HepG2 (cell line): ENCODE results near the gene CNNM2. TPM values are rescaled to one million over a fixed set of nuclear protein-coding genes. Genes with fewer than 3 reads are reported as not detected.

ENCODE experiments used
- ATAC-seq: fragments of 200-7000 bp; cut with Tn5 transposase; 3 replicates; pipeline ENCODE4 v1.9.1; 2020; ENCODE audit warnings: mild to moderate bottlenecking, moderate library complexity
- BruUV-seq: library from RNA; stranded (reverse); fragments of 400-500 nt; replicated peaks from 2 replicates; lab custom pipeline; 2021; lab: Mats Ljungman, UMichigan
- CTCF ChIA-PET: fragments of 300-600 bp; formaldehyde crosslinking; extraction: SDS; loops from one replicate; lab custom pipeline; 2021; ENCODE audit warnings: low total read pairs, inconsistent platforms, low intra/inter-chr PET ratio; lab: Yijun Ruan, JAX
- POLR2A ChIA-PET: fragments of 350-600 bp; sonication (Branson Sonifier 250); formaldehyde crosslinking; loops from one replicate; lab custom pipeline; 2020; ENCODE audit warnings: antibody characterized with exemption, inconsistent platforms; lab: Yijun Ruan, JAX
- DNase-seq: peaks from one replicate; pipeline ENCODE4 v3.0.0-alpha.2; 2015; ENCODE audit warnings: low spot score
- FAIRE-seq: peaks from 3 replicates; lab custom pipeline; 2011; peaks lifted over from hg19 to GRCh38; lab: Jason Lieb, UNC
- H2AFZ ChIP-seq: one replicate; pipeline ENCODE4 v1.6.1; 2011; ENCODE audit warnings: low read length, inconsistent platforms
- H3K27ac ChIP-seq: fragments of 300-600 bp; 3 replicates; pipeline ENCODE4 v1.8.0; 2011; ENCODE audit warnings: mixed run types, mild to moderate bottlenecking, mixed read lengths, low read length, inconsistent platforms; ENCODE audit not compliant: insufficient read depth; ENCODE audit errors: extremely low read length
- H3K27me3 ChIP-seq, 2 experiments: fragments of 200-600 bp in 1 of 2; 2 replicates in 1 of 2; 3 replicates in 1 of 2; pipeline versions ENCODE4 v1.6.0 to v1.8.0; 2011; ENCODE audit warnings: low read length in 2 of 2, mild to moderate bottlenecking in 2 of 2, moderate library complexity in 2 of 2, inconsistent platforms in 1 of 2; ENCODE audit not compliant: insufficient read depth in 2 of 2, control insufficient read depth in 1 of 2
- H3K36me3 ChIP-seq, 2 experiments: fragments of 200-600 bp in 1 of 2; replicated peaks in 1 of 2; 2 replicates in 1 of 2; 3 replicates in 1 of 2; pipeline versions ENCODE4 v1.5.1 to v1.8.0; 2011; ENCODE audit warnings: low read length in 2 of 2, inconsistent platforms in 1 of 2; ENCODE audit not compliant: insufficient read depth in 2 of 2, control insufficient read depth in 1 of 2
- H3K4me1 ChIP-seq: 2 replicates; pipeline ENCODE4 v1.5.1; 2012; ENCODE audit warnings: low read length, inconsistent platforms; ENCODE audit not compliant: insufficient read depth
- H3K4me2 ChIP-seq: 2 replicates; pipeline ENCODE4 v1.6.0; 2011; ENCODE audit warnings: low read depth, low read length, inconsistent platforms
- H3K4me3 ChIP-seq, 3 experiments: fragments of 200-600 bp in 1 of 3; sonication (generic), shearing (Covaris generic) in 1 of 3; replicated peaks in 1 of 3; 2 replicates each; pipeline ENCODE4 v1.5.1; 2011 to 2016; ENCODE audit warnings: low read length in 3 of 3, inconsistent platforms in 2 of 3, low read depth in 2 of 3, mild to moderate bottlenecking in 2 of 3, control low read depth in 1 of 3, mixed read lengths in 1 of 3; ENCODE audit not compliant: insufficient read depth in 1 of 3
- H3K79me2 ChIP-seq: one replicate; pipeline ENCODE4 v1.6.1; 2011; ENCODE audit warnings: low read length, inconsistent platforms; ENCODE audit not compliant: insufficient read depth
- H3K9ac ChIP-seq: 2 replicates; pipeline ENCODE4 v1.6.0; 2011; ENCODE audit warnings: mild to moderate bottlenecking, low read depth, low read length, inconsistent platforms; ENCODE audit not compliant: insufficient read depth
- H3K9me3 ChIP-seq: 2 replicates; pipeline ENCODE4 v1.5.1; 2012; ENCODE audit warnings: mild to moderate bottlenecking, low read length
- H4K20me1 ChIP-seq: 2 replicates; pipeline ENCODE4 v1.6.0; 2011; ENCODE audit warnings: inconsistent platforms, mild to moderate bottlenecking, low read length, moderate library complexity; ENCODE audit not compliant: insufficient read depth
- EZH2 ChIP-seq: conservative IDR thresholded peaks from 2 replicates; pipeline ENCODE4 v1.6.1; 2012; ENCODE audit warnings: mild to moderate bottlenecking, low read depth, low read length, moderate library complexity
- JARID2 ChIP-seq: sonication (generic); formaldehyde crosslinking; IDR thresholded peaks from 2 replicates; pipeline ENCODE4 v1.8.1; 2023; ENCODE audit warnings: missing genetic modification reagents, inconsistent platforms; ENCODE audit not compliant: insufficient replicate concordance
- KDM6A ChIP-seq: IDR thresholded peaks from 2 replicates; pipeline ENCODE4 v1.6.1; 2016; ENCODE audit warnings: low read depth
- MTA3 ChIP-seq: sonication (generic); formaldehyde crosslinking; IDR thresholded peaks from 2 replicates; pipeline ENCODE4 v1.4.0; 2020; ENCODE audit warnings: missing genetic modification reagents
- NBN ChIP-seq: fragments of 450-650 bp; conservative IDR thresholded peaks from 2 replicates; pipeline ENCODE4 v1.6.1; 2017
- NR3C1 ChIP-seq: sonication (generic); formaldehyde crosslinking; IDR thresholded peaks from 2 replicates; pipeline ENCODE4 v1.4.0; 2020; ENCODE audit warnings: missing genetic modification reagents
- PRPF4 ChIP-seq: fragments of 200-400 bp; formaldehyde crosslinking; IDR thresholded peaks from 2 replicates; pipeline ENCODE4 v1.6.1; 2016; ENCODE audit warnings: low read length, low read depth; ENCODE audit not compliant: poor library complexity, severe bottlenecking
- RCOR2 ChIP-seq: IDR thresholded peaks from 2 replicates; pipeline ENCODE4 v1.6.1; 2016; ENCODE audit warnings: missing biosample characterization, missing genetic modification reagents
- RFX5 ChIP-seq: IDR thresholded peaks from 2 replicates; pipeline ENCODE4 v1.6.1; 2011; ENCODE audit warnings: low read depth, low read length, improper control_type of control experiment
- STAG1 ChIP-seq: sonication (generic); formaldehyde crosslinking; IDR thresholded peaks from 2 replicates; pipeline ENCODE4 v1.4.0; 2020; ENCODE audit warnings: missing genetic modification reagents
- ZNF234 ChIP-seq: sonication (generic); formaldehyde crosslinking; conservative IDR thresholded peaks from 2 replicates; pipeline ENCODE4 v1.5.1; 2020; ENCODE audit warnings: mild to moderate bottlenecking, missing genetic modification reagents
- ZNF549 ChIP-seq: sonication (generic); formaldehyde crosslinking; IDR thresholded peaks from 2 replicates; pipeline ENCODE4 v1.5.0; 2020; ENCODE audit warnings: missing genetic modification reagents
- ZNF737 ChIP-seq: sonication (generic); formaldehyde crosslinking; IDR thresholded peaks from 2 replicates; pipeline ENCODE4 v1.5.0; 2020; ENCODE audit warnings: missing genetic modification reagents, mild to moderate bottlenecking, borderline replicate concordance
- ZNF775 ChIP-seq: sonication (generic); formaldehyde crosslinking; IDR thresholded peaks from 2 replicates; pipeline ENCODE4 v1.4.0; 2020; ENCODE audit warnings: missing genetic modification reagents, mild to moderate bottlenecking, moderate library complexity, borderline replicate concordance
- WGBS: methylation state at CpG from one replicate; pipeline ENCODE4 v1.1.6; 2017; ENCODE audit warnings: low lambda C conversion rate; 5-methylcytosine and 5-hydroxymethylcytosine counted together
- in situ Hi-C: cut with HindIII; loops from 2 replicates; pipeline ENCODE4 v1.10.0; 2017; ENCODE audit warnings: low pct_unique_long_range_greater_than_20kb; ENCODE audit not compliant: extremely low pct_ligation_motif_present
- intact Hi-C: fragments of 100-400 bp; cut with micrococcal nuclease; formaldehyde crosslinking; loops from one replicate; pipeline ENCODE4 v1.10.0; 2022; ENCODE audit not compliant: unreplicated experiment
- polyA plus RNA-seq, 8 experiments: library from polyadenylated mRNA; depleted of rRNA in 3 of 8; stranded (reverse) in 7 of 8; unstranded in 1 of 8; fragments of >200 nt; fragmentation: Illumina TruSeq in 4 of 8; extraction: Trizol in 4 of 8; gene quantifications; 2 replicates each; pipeline versions ENCODE4 v1.2.1 to v1.2.3, GENCODE V29; 2011 to 2016; ENCODE audit warnings: low read depth in 4 of 8, missing spikeins in 1 of 8, mixed read lengths in 1 of 8; ENCODE audit not compliant: insufficient read depth in 1 of 8
- total RNA-seq, 5 experiments: library from RNA; depleted of rRNA; stranded (reverse); fragments of >200 nt; fragmentation: Illumina TruSeq; extraction: Trizol; gene quantifications; 2 replicates each; pipeline ENCODE4 v1.2.3, GENCODE V29; 2016; ENCODE audit warnings: low read depth in 1 of 5
- TF ChIP-seq, protein P1 (sequence below): sonication (generic); formaldehyde crosslinking; conservative IDR thresholded peaks from 2 replicates; pipeline ENCODE4 v1.8.0; 2022; ENCODE audit warnings: low read depth, missing genetic modification reagents
- TF ChIP-seq, protein P2 (sequence below): sonication (generic); formaldehyde crosslinking; IDR thresholded peaks from 2 replicates; pipeline ENCODE4 v1.4.0; 2020; ENCODE audit warnings: missing genetic modification reagents
- TF ChIP-seq, protein P3 (sequence below): sonication (generic); formaldehyde crosslinking; IDR thresholded peaks from 2 replicates; pipeline ENCODE4 v1.5.0; 2020; ENCODE audit warnings: mild to moderate bottlenecking, missing genetic modification reagents, moderate library complexity
- TF ChIP-seq, protein P4 (sequence below): IDR thresholded peaks from 2 replicates; pipeline ENCODE4 v1.6.1; 2016

CNNM2 gene
- total and polyA plus RNA-seq, 2 of the 13 experiments (the other 11 are each of a cell fraction or from before 2014, with no cell fraction given): 7.1 to 9.0 TPM

DNA sequence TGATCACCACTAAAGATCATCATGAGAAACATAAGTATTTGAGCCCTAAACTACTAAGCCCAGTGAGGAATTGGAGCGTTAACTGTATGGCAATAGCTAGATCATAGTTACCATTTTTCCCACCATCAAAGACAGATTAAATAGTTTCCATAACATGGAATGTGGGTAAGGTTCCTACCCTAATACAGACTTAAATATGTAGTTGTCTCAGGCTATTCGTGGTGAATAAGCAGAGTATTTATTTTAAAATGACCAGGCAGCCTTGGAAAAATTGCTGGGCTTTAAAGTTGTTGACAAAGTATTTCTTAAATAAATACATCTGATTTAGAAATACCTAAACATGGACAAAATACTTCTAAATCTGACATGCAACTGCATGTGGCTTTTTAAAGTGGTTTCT lies 168.2 kb downstream of the CNNM2 start (continued):
- no peak for TF ChIP-seq RCOR2 (CRISPR knock-in tag)
- TF ChIP-seq, protein P1, sequence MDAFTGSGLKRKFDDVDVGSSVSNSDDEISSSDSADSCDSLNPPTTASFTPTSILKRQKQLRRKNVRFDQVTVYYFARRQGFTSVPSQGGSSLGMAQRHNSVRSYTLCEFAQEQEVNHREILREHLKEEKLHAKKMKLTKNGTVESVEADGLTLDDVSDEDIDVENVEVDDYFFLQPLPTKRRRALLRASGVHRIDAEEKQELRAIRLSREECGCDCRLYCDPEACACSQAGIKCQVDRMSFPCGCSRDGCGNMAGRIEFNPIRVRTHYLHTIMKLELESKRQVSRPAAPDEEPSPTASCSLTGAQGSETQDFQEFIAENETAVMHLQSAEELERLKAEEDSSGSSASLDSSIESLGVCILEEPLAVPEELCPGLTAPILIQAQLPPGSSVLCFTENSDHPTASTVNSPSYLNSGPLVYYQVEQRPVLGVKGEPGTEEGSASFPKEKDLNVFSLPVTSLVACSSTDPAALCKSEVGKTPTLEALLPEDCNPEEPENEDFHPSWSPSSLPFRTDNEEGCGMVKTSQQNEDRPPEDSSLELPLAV (CRISPR knock-in tag): no peak
- TF ChIP-seq, protein P2, sequence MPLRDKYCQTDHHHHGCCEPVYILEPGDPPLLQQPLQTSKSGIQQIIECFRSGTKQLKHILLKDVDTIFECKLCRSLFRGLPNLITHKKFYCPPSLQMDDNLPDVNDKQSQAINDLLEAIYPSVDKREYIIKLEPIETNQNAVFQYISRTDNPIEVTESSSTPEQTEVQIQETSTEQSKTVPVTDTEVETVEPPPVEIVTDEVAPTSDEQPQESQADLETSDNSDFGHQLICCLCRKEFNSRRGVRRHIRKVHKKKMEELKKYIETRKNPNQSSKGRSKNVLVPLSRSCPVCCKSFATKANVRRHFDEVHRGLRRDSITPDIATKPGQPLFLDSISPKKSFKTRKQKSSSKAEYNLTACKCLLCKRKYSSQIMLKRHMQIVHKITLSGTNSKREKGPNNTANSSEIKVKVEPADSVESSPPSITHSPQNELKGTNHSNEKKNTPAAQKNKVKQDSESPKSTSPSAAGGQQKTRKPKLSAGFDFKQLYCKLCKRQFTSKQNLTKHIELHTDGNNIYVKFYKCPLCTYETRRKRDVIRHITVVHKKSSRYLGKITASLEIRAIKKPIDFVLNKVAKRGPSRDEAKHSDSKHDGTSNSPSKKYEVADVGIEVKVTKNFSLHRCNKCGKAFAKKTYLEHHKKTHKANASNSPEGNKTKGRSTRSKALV: no peak
- no peak for TF ChIP-seq MTA3 (CRISPR knock-in tag)
- no peak for TF ChIP-seq ZNF549 (CRISPR knock-in tag)
- no peak for TF ChIP-seq KDM6A (CRISPR knock-in tag)
- no peak for TF ChIP-seq EZH2
- no peak for TF ChIP-seq NBN
- TF ChIP-seq RFX5: no peak

DNA sequence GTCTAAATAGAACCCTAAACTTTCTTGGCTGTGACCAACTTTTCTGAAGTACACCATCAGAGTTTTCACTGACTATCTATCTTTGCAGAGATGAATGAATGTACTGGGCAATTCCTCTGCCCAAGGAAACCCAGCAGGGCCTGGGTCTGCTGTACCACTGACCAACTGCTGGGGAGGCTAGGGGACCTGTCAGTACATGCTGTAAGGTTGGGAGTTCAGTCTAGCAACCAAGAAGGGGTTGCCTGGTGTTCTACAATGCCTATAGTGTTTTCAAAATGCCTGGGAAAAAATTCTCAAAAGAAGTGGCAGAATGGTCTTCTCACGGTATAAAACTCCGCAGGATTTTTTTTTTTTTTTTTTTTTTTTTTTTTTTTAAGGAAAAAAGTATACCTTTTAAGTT lies 168.7 kb downstream of the CNNM2 start:
- CTCF ChIA-PET: no interaction called here

More for the DNA sequence above, 168.7 kb downstream of the CNNM2 start:
- Histone ChIP-seq H3K9ac (no peak overlapping the region), H2AFZ (no peak overlapping the region), H3K9me3 (no peaks in the 10 kb centered on the region), H3K27me3 (no peaks in the 10 kb centered on the region), H3K4me1 (peaks cover 50% of the 10 kb centered on the region), H3K27ac (no peak overlapping the region), H3K4me3 (no peak overlapping the region), H4K20me1 (no peaks in the 10 kb centered on the region), H3K79me2 (no peaks in the 10 kb centered on the region), H3K36me3 (peaks cover 15 to 44% of the 10 kb centered on the region in 2 experiments), H3K4me2 (no peak overlapping the region)
- TF ChIP-seq, protein P3, sequence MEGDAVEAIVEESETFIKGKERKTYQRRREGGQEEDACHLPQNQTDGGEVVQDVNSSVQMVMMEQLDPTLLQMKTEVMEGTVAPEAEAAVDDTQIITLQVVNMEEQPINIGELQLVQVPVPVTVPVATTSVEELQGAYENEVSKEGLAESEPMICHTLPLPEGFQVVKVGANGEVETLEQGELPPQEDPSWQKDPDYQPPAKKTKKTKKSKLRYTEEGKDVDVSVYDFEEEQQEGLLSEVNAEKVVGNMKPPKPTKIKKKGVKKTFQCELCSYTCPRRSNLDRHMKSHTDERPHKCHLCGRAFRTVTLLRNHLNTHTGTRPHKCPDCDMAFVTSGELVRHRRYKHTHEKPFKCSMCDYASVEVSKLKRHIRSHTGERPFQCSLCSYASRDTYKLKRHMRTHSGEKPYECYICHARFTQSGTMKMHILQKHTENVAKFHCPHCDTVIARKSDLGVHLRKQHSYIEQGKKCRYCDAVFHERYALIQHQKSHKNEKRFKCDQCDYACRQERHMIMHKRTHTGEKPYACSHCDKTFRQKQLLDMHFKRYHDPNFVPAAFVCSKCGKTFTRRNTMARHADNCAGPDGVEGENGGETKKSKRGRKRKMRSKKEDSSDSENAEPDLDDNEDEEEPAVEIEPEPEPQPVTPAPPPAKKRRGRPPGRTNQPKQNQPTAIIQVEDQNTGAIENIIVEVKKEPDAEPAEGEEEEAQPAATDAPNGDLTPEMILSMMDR (CRISPR knock-in tag): peak; percentile 16; the same call in 1 of the 2 replicates
- TF ChIP-seq ZNF234: no peak
- no peak for TF ChIP-seq ZNF737
- no peak for TF ChIP-seq ZNF775 (CRISPR knock-in tag)
- TF ChIP-seq, protein P4, sequence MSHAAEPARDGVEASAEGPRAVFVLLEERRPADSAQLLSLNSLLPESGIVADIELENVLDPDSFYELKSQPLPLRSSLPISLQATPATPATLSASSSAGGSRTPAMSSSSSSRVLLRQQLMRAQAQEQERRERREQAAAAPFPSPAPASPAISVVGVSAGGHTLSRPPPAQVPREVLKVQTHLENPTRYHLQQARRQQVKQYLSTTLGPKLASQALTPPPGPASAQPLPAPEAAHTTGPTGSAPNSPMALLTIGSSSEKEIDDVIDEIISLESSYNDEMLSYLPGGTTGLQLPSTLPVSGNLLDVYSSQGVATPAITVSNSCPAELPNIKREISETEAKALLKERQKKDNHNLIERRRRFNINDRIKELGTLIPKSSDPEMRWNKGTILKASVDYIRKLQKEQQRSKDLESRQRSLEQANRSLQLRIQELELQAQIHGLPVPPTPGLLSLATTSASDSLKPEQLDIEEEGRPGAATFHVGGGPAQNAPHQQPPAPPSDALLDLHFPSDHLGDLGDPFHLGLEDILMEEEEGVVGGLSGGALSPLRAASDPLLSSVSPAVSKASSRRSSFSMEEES (CRISPR knock-in tag): no peak
- TF ChIP-seq JARID2 (CRISPR knock-in tag): no peak
- peak; percentile 29 for TF ChIP-seq STAG1 (CRISPR knock-in tag)
- no peak for TF ChIP-seq PRPF4
- TF ChIP-seq NR3C1 (CRISPR knock-in tag): no peak
- POLR2A ChIA-PET: no interaction called here
- in situ Hi-C loops (loop anchor here (10.0 kb wide), 1 partner anchor 158 kb away; the partner anchor contains the start of gene RPEL1), intact Hi-C loops (no loop called here)
- FAIRE-seq (no peak), DNase-seq (no peak), ATAC-seq (no peak)
- WGBS: 97% methylated on average over 2 of the region's 2 CpGs
- BruUV-seq: no TSS peak
